GM19395 (cell line): ENCODE data around the gene OR13C2.

Experiments
- ATAC-seq: cut with Tn5 transposase; IDR thresholded peaks from one replicate; pipeline ENCODE4 v1.9.1; 2021; ENCODE audit warnings: mild to moderate bottlenecking, moderate library complexity; ENCODE audit not compliant: unreplicated experiment

The OR13C2 gene

DNA sequence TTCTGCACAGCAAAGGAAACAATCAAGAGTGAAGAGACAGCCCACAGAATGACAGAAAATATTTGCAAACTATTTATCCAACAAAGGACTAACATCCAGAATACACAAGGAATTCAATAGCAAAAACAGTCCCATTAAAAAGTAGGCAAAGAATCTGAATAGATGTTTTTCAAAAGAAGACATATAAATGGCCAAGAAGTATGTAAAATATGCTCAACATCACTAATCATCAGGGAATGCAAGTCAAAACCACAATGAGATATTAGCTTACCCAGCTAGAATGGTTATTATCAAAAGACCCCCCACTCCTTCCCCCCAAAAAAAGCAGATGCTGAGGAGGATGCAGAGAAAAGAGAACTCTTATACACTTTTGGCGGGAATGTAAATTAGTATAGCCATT is 49.9 kb downstream of the OR13C2 start:
- ATAC-seq = no peak
